RWPE1 (cell line): ENCODE results near the gene PLXDC2.
"Not testable (repeated sequence)": the region's sequence is repeated elsewhere in the genome, so short reads cannot be mapped to it uniquely, and the experiment has no call there.

Source experiments
- CTCF ChIA-PET: fragments of 350-600 bp; sonication (Branson Sonifier 250); formaldehyde crosslinking; extraction: SDS; loops from one replicate; lab custom pipeline; 2021; lab: Yijun Ruan, JAX
- POLR2A ChIA-PET: fragments of 400-600 bp; formaldehyde crosslinking; extraction: SDS; loops from one replicate; lab custom pipeline; 2020; ENCODE audit warnings: antibody characterized with exemption; ENCODE audit not compliant: low non-redundant PET; lab: Yijun Ruan, JAX
- DNase-seq: peaks from one replicate; pipeline ENCODE4 v3.0.0; 2012; ENCODE audit warnings: low spot score
- H3K27ac ChIP-seq: fragments of 450-650 bp; 2 replicates; pipeline ENCODE4 v1.5.1; 2017
- TF ChIP-seq, protein P1 (sequence below): fragments of 450-650 bp; conservative IDR thresholded peaks from 2 replicates; pipeline ENCODE4 v1.5.1; 2017; ENCODE audit warnings: low read depth, mild to moderate bottlenecking

The PLXDC2 gene

GRCh38 chr10:19998482-19998881 is 182.2 kb downstream of the PLXDC2 start:
- no peak for DNase-seq
- no peak overlapping the region for H3K27ac ChIP-seq
- CTCF ChIA-PET = interaction anchor here (0.6 kb wide), 1 partner anchor 931 kb away, joined by 3 read pairs; no protein-coding TSS in a partner anchor
- POLR2A ChIA-PET = no interaction called here
- TF ChIP-seq, protein P1, sequence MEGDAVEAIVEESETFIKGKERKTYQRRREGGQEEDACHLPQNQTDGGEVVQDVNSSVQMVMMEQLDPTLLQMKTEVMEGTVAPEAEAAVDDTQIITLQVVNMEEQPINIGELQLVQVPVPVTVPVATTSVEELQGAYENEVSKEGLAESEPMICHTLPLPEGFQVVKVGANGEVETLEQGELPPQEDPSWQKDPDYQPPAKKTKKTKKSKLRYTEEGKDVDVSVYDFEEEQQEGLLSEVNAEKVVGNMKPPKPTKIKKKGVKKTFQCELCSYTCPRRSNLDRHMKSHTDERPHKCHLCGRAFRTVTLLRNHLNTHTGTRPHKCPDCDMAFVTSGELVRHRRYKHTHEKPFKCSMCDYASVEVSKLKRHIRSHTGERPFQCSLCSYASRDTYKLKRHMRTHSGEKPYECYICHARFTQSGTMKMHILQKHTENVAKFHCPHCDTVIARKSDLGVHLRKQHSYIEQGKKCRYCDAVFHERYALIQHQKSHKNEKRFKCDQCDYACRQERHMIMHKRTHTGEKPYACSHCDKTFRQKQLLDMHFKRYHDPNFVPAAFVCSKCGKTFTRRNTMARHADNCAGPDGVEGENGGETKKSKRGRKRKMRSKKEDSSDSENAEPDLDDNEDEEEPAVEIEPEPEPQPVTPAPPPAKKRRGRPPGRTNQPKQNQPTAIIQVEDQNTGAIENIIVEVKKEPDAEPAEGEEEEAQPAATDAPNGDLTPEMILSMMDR = no peak

GRCh38 chr10:19999431-19999830 is 183.2 kb downstream of the PLXDC2 start:
- TF ChIP-seq, protein P1 = no peak
- ChIA-PET POLR2A (no interaction called here), CTCF (no interaction called here)
- no peak for DNase-seq
- no peak overlapping the region for H3K27ac ChIP-seq

GRCh38 chr10:20002026-20002425 is 185.8 kb downstream of the PLXDC2 start:
- POLR2A ChIA-PET, CTCF ChIA-PET, DNase-seq: not testable (repeated sequence)

GRCh38 chr10:20002657-20003056 is 186.4 kb downstream of the PLXDC2 start:
- TF ChIP-seq, protein P1 = no peak
- POLR2A ChIA-PET = no interaction called here
- no peak overlapping the region for H3K27ac ChIP-seq
- CTCF ChIA-PET = no interaction called here
- no peak for DNase-seq

More at GRCh38 chr10:20002026-20002425, 185.8 kb downstream of the PLXDC2 start:
- H3K27ac ChIP-seq = not testable (repeated sequence)

GRCh38 chr10:20004087-20004523 is 187.9 kb downstream of the PLXDC2 start:
- POLR2A ChIA-PET = no interaction called here
- CTCF ChIA-PET = no interaction called here

GRCh38 chr10:20005638-20006037 is 189.4 kb downstream of the PLXDC2 start:
- no peak for DNase-seq
- H3K27ac ChIP-seq = no peak overlapping the region
- ChIA-PET POLR2A (no interaction called here), CTCF (no interaction called here)
- TF ChIP-seq, protein P1 = no peak

More at GRCh38 chr10:20004087-20004523, 187.9 kb downstream of the PLXDC2 start:
- TF ChIP-seq, protein P1 = no peak
- DNase-seq = no peak
- H3K27ac ChIP-seq = peak overlapping the region; percentile 60

DNA sequence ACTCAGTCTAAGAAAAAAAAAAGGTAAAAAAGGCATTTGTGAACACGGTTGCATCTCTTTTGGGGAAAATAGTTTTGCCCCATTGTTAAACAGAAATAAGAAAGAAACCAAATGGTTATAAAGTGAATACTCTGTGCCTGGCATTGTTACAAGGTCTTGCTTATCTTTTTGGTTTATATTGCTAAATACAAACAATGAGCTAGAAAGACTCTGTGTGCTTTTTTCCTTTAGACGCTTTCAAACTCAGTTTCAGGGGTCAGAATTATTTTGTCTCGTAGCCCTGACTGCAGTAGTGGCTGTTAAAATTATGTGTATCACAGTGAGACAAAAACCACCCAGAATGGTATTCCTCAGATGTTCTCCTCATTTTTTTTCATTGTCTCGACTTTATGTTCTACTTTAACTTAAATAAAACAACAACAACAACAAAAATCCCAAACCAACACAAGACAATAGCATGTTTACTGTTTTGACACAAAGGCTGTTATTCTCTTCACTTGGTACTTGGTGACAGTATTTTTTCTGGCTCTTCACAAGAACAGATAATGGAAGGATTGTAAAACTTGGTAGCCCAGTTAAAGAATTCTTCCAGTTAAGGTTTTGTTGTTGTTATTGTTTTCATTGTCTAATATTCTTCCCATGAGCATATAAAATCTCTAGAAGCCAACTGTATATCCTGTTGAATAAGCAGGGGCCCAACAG is 190.1 kb downstream of the PLXDC2 start:
- TF ChIP-seq, protein P1 = no peak
- no peak overlapping the region for H3K27ac ChIP-seq
- CTCF ChIA-PET = no interaction called here
- POLR2A ChIA-PET = no interaction called here
- DNase-seq = no peak
